H1 (cell line): ENCODE data around the gene KRCC1.

Experiments
- CEBPB ChIP-seq: IDR thresholded peaks from 2 replicates; pipeline ENCODE4 v1.6.1; 2012; ENCODE audit warnings: low read depth, low read length
- CTCF ChIP-seq, 3 experiments: IDR thresholded peaks; 1 replicate in 2 of 3; 2 replicates in 1 of 3; pipeline versions ENCODE4 v1.5.1 to v1.6.1; 2011; ENCODE audit warnings: low read length in 3 of 3, mild to moderate bottlenecking in 3 of 3, inconsistent platforms in 2 of 3, low read depth in 1 of 3, moderate library complexity in 1 of 3; ENCODE audit not compliant: insufficient read depth in 1 of 3; ENCODE audit errors: control extremely low read depth in 1 of 3
- EGR1 ChIP-seq: IDR thresholded peaks from 2 replicates; pipeline ENCODE4 v1.6.1; 2011; ENCODE audit warnings: low read depth, low read length, borderline replicate concordance
- EP300 ChIP-seq, 2 experiments: IDR thresholded peaks; 1 replicate in 1 of 2; 2 replicates in 1 of 2; pipeline ENCODE4 v1.6.1; 2011 to 2012; ENCODE audit warnings: low read depth in 2 of 2, low read length in 2 of 2, mild to moderate bottlenecking in 2 of 2, borderline replicate concordance in 1 of 2, inconsistent platforms in 1 of 2, moderate library complexity in 1 of 2
- HDAC2 ChIP-seq, 2 experiments: fragments of 300-600 bp in 1 of 2; sonication (generic) in 1 of 2; IDR thresholded peaks; 2 replicates each; pipeline ENCODE4 v1.6.1; 2011 to 2012; ENCODE audit warnings: low read depth in 2 of 2, low read length in 2 of 2, mild to moderate bottlenecking in 2 of 2, moderate library complexity in 2 of 2, borderline replicate concordance in 1 of 2, inconsistent platforms in 1 of 2
- POLR2AphosphoS5 ChIP-seq: IDR thresholded peaks from 2 replicates; pipeline ENCODE4 v1.6.1; 2011; ENCODE audit warnings: low read depth, low read length
- SP2 ChIP-seq: IDR thresholded peaks from 2 replicates; pipeline ENCODE4 v1.6.1; 2012; ENCODE audit warnings: mild to moderate bottlenecking, low read length, inconsistent platforms

DNA sequence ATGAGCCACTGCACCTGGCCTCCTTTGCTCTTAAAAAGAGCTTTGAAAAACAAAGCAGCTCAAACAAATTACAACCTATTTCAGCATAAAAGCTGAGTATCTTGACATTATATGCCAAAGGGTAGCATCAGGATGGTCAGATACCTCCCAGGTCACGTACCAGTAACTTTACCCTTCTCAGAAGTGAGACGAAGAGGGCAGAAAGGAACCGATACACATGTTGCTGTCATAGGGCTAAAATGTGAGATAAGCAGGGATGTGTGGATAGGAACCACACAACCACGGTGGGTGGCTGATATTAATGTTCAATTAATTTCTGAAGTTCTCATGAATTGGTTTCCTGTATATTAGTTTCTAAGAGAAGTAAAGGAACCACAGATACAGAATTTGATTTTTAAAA, 26.7 kb downstream of the KRCC1 start:
- no peak for TF ChIP-seq POLR2AphosphoS5
- no peak for TF ChIP-seq SP2
- no peak for TF ChIP-seq EP300 (IDR thresholded peaks at IDR 0.05; ENCODE audit: borderline replicate concordance in 1 of 2, low read depth in 2 of 2, low read length in 2 of 2)
- no peak for TF ChIP-seq CEBPB
- TF ChIP-seq EGR1 = no peak
- no peak for TF ChIP-seq CTCF (IDR thresholded peaks at IDR 0.05; ENCODE audit: control extremely low read depth in 1 of 3, insufficient read depth in 1 of 3, low read depth in 1 of 3, low read length in 3 of 3)
- TF ChIP-seq HDAC2 (IDR thresholded peaks at IDR 0.05; ENCODE audit: borderline replicate concordance in 1 of 2, low read depth in 2 of 2, low read length in 2 of 2) = no peak
